Glomerular endothelial cell (primary cell): ENCODE results near the gene VAMP4. TPM values are rescaled to one million over a fixed set of nuclear protein-coding genes. Genes with fewer than 3 reads are reported as not detected.
A peak's percentile ranks its signal among the peaks of the same experiment; 100 is the strongest.
"Not testable (repeated sequence)": the region's sequence is repeated elsewhere in the genome, so short reads cannot be mapped to it uniquely, and the experiment has no call there.

Experiments
- DNase-seq: peaks from one replicate; pipeline ENCODE4 v3.0.0-alpha.2; 2011; ENCODE audit warnings: low read depth, low spot score; ENCODE audit errors: extremely low read depth
- total RNA-seq: library from RNA; depleted of rRNA; stranded (reverse); fragments of >200 nt; gene quantifications from 2 replicates; pipeline ENCODE4 v1.2.3, GENCODE V29; 2015

VAMP4 gene
- total RNA-seq, 1 donor from 2014 or later = 10.3 TPM

DNA sequence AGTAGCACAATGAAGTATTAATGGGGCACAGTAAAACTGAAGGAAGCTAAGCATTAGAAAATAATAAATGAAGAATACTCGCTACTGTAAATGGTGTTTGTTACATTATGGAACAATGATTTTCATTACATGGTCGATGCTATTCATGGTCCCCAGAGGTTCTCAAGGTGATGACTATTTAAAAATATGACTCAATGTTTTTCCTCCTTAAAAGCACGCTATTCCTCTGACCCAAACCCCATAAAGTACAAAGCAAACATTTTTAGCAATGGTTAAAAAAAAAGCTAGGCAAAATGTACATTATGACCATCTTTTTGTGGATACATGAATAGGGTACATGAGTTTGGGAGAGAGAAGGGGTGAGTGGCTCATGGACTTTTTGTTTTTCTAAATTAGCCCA lies 34.3 kb downstream of the VAMP4 start:
- DNase-seq = no peak

DNA sequence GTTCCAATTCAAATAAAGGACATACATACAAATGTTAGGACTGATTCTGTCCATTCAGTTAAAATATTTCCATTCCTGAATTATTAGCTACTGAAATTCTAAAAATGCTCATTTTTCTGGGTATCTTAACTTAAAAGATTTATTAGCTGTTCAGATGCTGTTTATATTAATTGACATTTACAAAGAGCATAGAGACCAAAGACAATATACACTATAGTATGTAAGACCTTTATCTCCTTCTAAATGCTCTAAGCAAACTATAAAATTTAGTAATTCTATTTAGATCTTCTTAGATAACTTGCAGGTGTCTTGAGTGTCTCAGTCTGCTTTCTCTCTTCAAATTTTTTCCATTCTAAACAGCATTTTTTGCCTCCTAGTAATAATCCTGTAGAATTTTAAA lies 39.3 kb downstream of the VAMP4 start:
- DNase-seq = no peak

DNA sequence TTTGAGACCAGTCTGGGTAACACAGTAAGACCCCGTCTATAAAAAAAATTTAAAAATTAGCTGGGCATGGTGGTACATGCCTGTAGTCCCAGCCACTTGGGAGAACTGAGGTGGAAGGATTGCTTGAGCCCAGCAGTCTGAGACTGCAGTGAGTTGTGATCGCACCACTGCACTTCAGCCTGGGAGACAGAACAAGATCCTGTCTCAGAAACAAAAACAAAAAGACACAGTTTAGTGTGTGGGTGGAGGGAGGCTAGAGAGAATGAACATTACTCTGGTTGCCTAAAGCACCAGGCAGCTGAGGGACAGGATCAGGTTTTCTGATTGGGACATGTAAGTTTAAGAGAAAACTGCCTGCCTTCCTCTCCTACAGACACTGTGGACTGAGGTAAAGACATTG lies 42.3 kb downstream of the VAMP4 start:
- DNase-seq = no peak

DNA sequence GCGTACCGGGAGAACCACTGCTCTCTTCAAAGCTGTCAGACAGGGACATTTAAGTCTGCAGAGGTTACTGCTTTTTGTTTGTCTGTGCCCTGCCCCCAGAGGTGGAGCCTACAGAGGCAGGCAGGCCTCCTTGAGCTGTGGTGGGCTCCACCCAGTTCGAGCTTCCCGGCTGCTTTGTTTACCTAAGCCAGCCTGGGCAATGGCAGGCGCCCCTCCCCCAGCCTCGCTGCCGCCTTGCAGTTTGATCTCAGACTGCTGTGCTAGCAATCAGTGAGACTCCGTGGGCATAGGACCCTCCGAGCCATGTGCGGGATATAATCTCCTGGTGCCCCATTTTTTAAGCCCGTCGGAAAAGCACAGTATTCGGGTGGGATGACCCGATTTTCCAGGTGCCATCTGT lies 46.1 kb downstream of the VAMP4 start:
- DNase-seq = not testable (repeated sequence)

DNA sequence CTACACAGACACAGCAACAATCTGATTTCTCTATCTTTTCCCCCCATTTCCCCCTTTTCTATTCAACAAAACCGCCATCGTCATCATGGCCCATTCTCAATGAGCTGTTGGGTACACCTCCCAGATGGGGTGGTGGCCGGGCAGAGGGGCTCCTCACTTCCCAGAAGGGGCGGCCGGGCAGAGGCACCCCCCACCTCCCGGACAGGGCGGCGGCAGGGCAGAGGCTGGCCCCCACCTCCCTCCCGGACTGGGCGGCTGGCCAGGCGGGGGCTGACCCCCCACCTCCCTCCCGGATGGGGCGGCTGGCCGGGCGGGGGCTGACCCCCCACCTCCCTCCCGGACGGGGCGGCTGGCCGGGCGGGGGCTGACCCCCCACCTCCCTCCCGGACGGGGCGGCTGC lies 48.3 kb downstream of the VAMP4 start:
- not testable (repeated sequence) for DNase-seq

DNA sequence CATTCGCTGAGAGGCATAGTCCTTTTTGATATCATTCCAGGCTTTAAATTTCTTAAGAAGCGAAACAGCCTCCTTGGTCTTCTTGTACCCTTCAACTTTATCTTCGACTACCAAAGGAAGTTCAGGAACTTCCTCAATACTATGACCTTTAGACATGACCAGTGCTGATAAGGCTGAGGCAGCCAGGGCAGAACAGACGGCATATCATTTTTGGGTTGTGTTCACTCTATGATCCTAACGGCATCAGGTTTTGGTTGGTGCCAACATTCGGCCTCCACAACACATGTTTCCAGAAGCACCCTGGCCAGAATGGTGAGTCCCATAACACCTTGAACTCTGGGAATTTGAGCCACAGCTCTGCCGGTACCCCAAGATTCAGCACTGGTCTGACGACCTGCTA lies 58.0 kb downstream of the VAMP4 start:
- no peak for DNase-seq

DNA sequence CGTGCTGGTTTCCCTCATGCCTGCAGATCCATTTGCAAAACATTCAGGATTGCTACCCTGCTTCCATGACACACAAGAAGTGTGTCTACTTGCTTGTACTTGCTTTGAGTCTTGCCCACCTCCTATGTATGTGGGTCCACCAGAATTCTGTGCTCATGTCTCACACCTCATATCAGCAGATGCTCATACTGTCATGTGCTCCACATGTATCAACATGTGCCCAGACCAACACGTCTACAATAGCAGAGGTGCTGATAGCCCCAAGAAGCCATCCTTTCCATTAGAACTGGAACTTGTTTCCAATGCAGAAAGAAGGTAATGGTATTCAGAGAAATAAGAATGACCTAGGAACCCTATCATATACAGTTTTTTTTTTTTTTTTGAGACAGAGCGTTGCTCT lies 61.5 kb downstream of the VAMP4 start:
- no peak for DNase-seq

DNA sequence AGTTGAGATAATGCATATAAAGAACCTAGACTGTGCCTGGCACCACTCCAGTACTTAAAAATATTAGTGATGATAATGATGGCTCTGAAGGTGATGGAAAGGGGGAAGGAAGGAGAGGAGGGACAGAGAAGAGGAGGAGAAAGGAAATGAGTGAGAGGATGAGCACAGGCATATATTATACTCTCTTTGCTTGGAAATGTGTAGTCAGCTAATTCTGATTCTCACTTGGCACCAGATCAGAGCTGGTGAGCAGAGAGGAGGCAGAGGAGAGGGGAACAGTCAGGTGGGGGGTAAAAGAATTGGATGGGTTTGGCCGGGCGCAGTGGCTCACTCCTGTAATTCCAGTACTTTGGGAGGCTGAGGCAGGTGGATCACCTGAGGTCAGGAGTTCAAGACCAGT lies 65.0 kb downstream of the VAMP4 start:
- no peak for DNase-seq

DNA sequence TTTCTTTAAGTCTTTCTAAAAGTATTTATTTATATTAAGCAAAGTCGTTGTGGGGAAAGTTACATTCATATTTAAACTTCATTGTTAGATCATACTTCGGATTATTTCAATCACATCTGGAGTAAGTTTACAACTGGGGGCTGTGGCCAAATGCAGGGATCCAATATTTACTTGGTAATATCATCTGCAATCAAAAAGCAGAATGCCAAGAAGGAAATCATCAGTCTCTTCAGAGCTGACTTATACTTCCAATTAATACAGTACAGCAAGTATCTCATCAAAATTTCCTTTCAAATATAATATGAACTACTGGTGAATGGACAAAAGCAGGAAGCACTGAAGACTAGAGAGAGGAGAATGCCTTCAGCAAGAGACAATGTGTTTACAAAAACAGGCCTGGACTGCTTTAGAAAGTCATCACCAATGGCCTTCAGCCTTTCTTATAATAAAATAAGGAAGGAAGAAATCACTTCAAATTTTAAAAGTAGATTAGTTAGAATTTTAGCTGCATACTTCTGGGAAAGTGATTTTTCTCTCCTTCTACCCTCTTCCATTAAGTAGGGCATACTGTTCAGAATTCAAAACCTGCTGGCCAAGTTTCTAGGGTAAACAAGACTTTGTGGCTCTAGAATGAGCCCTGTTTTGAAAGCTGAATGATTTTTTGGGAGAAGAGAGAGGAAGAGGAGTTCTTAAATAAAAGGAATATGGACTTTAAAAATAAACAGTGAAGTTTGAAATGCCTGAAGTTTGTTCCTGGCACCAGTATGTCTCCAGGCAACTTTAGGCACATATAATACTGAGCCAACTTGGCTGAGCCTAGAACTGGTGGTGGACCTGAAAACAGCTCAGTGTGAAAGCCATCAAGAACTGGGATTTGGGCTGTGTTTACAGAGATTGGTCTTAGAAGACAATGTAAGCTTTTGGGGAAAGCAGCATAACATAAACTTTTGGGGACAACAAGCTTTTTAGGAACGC lies 67.1 kb downstream of the VAMP4 start:
- no peak for DNase-seq

DNA sequence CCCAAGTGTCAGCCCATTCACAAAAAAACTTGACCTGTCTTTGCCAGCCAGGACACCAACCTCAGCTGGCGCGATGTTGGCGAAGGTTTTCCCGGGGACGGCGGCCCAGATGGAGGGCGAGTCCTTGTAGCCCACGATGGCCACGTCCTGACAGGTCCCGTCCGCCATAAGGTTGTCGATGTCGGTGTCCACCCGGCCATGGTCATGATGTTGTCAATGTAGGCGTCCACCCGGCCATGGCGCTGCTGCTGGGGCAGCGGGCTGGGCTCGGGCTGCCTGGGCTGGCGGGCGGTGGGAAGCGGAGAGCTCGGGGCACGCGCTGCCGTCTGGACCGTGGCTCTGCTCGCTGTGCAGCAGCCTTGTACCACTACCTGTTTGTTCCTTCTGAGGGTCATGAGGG lies 71.1 kb downstream of the VAMP4 start:
- no peak for DNase-seq

DNA sequence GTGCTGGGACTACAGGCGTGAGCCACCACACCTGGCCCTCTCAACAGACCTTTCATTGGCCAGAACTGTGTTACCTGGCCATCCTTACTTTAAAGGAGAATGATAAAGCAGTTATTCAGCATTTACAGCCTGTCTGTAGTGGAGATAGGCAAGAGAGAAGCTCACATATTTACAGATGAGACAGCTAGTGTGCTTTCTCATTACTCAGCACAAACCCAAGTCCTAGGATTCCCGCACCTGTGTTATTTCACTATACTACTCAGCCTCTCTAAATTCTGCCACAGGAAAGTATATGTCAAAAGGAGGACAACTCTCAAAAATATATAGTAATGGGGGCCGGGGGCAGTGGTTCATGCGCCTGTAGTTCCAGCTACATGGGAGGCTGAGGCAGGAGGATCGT lies 73.5 kb downstream of the VAMP4 start:
- DNase-seq = no peak

DNA sequence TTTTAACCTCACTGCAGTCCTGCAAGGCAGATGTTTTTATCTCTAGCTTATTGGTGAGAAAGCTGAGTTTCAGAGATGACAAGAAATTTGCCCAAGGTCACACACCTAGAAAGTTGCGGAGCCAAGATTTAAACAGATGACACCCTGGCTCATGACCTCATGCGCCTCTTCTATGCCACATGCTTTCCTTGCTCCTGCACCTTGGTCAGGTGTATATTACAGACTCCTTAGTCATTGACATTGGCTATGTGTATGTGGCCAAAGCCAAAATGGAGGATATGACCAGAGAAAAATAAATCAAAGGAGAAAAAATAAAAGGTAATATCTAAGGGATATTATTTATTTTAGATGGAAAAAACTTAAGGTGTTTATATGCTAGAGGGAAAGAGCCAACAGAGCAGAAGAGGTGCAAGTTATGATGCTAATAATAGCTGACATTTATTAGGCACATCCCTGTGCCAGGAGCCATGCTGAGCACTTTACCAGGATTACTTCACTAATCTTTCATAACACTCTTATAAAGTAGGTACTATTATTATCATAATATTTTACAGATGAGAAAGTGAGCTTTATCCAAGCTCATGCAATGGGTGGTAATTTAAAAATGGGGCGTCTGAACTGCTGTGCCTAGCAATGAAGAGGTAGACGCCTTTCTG lies 75.6 kb downstream of the VAMP4 start:
- DNase-seq = no peak

DNA sequence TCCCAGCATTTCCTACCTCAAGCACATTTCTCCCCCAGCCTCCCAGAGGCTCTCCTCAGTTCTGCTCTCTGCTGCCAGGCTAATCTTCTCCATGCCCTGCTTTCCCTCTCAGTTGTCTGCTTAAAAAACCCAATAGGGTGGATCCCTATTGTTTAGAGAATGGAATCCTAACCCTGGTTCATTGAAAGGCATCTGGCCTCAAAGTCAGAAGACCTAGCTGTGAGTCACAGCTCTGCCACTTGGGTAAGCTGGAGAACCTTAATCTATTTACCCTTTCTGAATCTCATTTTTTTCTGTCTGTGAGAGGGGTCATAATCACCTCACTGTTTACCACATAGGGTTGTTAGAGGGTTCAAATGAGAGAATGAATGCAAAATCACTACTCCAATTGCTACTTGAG lies 76.9 kb downstream of the VAMP4 start:
- no peak for DNase-seq

DNA sequence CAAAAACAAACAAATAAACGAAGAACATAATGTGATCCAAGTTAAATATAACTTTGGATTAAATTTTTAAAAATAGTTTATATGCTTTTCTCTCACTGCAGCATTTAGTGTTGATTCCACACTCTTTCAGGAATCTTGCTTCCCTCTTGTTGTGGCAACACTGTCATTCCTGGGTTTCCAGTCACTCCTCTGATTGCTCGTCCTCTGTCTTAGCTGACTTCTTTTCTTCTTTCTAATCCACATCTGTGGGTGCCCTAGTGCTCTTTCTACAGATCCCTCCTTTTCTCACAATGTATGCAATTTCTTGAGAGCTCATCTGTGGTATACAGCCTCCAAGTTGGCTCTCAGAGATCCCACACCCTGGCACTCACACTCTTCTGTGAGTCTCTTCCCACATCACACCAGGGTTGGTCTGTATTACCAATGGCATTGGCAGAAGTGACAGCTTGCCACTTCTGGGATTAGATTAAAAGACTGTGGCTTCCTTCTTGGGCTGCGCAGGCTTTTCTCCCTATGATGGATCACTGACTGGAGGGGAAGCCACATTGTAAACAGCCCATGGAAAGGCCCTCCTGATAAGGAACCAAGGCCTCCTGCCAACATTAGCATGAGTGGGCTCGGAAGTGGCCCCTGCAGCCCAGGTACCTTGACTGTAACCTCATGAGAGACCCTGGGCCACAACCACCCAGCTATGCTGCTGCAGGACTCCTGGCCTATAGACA lies 77.8 kb downstream of the VAMP4 start:
- DNase-seq = no peak

DNA sequence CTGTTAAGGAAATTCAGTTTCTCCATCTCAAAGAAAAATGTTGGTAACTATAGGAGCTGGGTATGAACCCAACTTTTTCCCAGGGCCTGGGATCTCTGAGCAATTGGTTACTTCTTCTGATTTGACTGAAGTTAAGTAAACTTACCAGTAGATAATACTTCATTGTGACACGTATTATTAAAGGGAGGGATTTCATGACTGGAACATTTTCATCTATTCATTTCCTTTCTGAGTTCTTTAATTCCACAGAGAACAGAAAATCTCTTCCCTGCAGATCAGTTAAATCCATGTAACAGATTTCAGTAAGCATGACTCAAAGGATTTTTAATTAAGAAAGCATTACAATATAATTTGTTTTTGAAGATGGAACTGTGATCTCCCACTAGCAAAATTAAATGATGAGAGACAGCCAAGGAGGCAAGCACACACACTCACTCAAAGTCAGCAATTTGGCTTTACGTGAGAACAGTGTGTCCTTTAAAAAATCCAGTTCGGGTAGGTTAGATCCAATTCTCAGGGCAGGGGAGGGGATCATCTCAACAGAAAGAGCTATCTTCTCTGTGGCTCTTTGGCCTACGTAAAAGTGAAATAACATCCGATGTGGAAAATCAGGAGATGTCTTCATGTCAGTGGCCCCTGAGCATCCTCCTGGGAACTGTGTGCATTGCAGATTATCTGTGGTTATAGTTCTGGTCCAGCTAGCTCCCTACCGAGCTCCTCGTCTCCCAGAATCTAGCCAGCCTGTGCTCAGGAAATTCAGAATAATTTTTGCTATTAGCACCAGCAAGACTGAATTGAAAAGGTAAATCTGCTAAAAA lies 78.6 kb downstream of the VAMP4 start:
- no peak for DNase-seq

DNA sequence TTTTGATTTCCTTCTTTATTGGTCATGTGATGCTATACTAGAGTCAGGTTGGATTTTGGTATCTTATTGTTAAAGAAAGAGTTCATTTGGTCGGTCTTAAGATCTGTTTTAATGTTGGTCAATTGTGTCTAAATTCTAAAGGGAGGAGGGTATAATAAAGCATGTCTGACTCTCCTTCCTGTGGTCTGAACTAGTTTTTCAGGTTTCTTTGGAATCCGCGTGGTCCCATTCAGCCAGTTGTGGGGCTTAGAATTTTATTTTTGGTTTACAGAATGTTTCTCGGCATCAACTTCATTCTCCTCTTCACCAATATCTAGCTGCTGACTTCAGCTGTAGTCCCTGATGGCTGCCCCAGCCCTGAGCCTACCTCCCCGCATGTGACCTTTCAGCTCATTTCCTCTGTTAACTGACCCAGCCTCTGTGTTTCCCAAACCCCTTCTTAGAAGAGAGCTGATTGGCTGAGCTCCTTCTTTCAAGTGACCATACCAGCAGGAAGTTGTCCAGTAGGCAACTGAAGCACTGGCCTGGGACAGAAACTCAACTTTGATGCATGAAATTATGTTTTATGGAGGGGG lies 80.7 kb downstream of the VAMP4 start:
- DNase-seq = no peak

DNA sequence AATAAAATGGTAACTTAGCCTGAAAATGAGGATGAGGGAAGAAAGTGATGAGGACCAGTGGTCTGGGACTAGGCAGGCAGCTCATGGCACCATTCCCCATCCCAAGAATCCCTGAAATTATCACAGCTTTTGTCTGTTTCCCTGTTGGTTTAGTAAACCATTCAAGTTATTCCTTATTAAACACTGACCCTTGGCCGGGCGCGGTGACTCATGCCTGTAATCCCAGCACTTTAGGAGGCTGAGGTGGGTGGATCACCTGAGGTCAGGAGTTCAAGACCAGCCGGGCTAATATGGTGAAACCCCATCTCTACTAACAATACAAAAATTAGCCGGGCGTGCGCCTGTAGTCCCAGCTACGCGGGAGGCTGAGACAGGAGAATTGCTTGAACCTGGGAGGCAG lies 85.7 kb downstream of the VAMP4 start:
- DNase-seq = not testable (repeated sequence)

DNA sequence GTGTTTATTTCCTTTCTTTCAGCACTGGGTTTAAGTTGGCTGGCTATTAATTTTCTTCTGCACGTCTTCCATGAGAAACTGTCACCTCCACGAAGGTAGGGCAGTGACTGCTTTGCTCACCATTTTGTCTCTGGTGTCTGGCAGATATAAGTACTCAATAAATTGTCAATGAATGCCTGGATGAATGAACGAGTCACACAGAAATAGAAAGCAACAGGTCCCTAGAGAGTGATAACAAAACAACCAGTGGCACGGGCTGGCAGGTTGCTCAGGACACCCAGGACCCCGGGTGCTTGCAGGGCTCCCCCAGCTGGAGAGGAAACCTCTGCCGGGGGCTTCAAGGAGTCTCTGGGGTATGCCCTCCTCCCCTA lies 86.1 kb downstream of the VAMP4 start:
- DNase-seq = no peak

DNA sequence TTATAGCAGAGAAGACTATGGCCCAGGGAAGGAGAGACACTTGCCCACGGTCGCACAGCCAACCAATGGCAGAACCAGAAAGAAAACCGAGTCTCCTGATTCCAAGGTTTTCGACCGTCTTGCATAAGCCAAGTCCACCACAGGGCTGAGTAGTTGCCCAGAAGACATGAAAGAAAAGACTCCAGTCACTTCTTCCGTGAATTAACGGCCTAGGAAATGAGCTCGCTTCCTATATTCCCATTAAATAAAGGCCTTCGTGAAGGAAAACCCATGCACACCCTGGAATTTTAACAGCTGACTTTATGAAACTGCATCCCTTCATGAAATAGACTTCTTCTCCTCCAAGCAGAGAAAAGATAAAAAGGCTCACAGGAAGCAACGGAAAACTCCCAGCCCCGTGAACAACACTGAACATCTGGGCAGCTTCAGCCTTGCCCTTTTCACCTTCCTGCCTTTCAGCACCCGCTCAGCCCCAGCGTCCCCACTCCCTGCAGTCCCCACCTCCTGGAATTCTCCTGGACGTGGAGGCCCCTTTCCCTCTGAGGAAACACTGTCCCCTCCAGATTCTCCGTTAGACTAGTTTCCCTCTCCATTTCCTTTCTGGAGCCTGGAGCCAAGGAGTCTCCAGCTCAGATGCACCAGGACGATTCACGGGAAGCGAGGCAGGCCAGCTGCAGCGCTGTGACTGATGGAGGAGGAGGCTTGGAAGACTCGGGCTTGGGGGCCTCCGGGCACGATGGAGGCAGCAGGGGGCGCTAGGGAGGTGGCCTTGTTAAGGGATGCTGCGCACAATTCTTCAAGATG lies 86.7 kb downstream of the VAMP4 start:
- DNase-seq = peak; percentile 39
